HepG2 (cell line): ENCODE data around the gene BCAS1. TPM values are rescaled to one million over a fixed set of nuclear protein-coding genes. Genes with fewer than 3 reads are reported as not detected.

Source experiments
- ATAC-seq: fragments of 200-7000 bp; cut with Tn5 transposase; 3 replicates; pipeline ENCODE4 v1.9.1; 2020; ENCODE audit warnings: mild to moderate bottlenecking, moderate library complexity
- BruUV-seq: library from RNA; stranded (reverse); fragments of 400-500 nt; replicated peaks from 2 replicates; lab custom pipeline; 2021; lab: Mats Ljungman, UMichigan
- CTCF ChIA-PET: fragments of 300-600 bp; formaldehyde crosslinking; extraction: SDS; loops from one replicate; lab custom pipeline; 2021; ENCODE audit warnings: low total read pairs, inconsistent platforms, low intra/inter-chr PET ratio; lab: Yijun Ruan, JAX
- POLR2A ChIA-PET: fragments of 350-600 bp; sonication (Branson Sonifier 250); formaldehyde crosslinking; loops from one replicate; lab custom pipeline; 2020; ENCODE audit warnings: antibody characterized with exemption, inconsistent platforms; lab: Yijun Ruan, JAX
- DNase-seq: peaks from one replicate; pipeline ENCODE4 v3.0.0-alpha.2; 2015; ENCODE audit warnings: low spot score
- FAIRE-seq: peaks from 3 replicates; lab custom pipeline; 2011; peaks lifted over from hg19 to GRCh38; lab: Jason Lieb, UNC
- H2AFZ ChIP-seq: one replicate; pipeline ENCODE4 v1.6.1; 2011; ENCODE audit warnings: low read length, inconsistent platforms
- H3K27ac ChIP-seq: fragments of 300-600 bp; 3 replicates; pipeline ENCODE4 v1.8.0; 2011; ENCODE audit warnings: mixed run types, mild to moderate bottlenecking, mixed read lengths, low read length, inconsistent platforms; ENCODE audit not compliant: insufficient read depth; ENCODE audit errors: extremely low read length
- H3K27me3 ChIP-seq, 2 experiments: fragments of 200-600 bp in 1 of 2; 2 replicates in 1 of 2; 3 replicates in 1 of 2; pipeline versions ENCODE4 v1.6.0 to v1.8.0; 2011; ENCODE audit warnings: low read length in 2 of 2, mild to moderate bottlenecking in 2 of 2, moderate library complexity in 2 of 2, inconsistent platforms in 1 of 2; ENCODE audit not compliant: insufficient read depth in 2 of 2, control insufficient read depth in 1 of 2
- H3K36me3 ChIP-seq, 2 experiments: fragments of 200-600 bp in 1 of 2; replicated peaks in 1 of 2; 2 replicates in 1 of 2; 3 replicates in 1 of 2; pipeline versions ENCODE4 v1.5.1 to v1.8.0; 2011; ENCODE audit warnings: low read length in 2 of 2, inconsistent platforms in 1 of 2; ENCODE audit not compliant: insufficient read depth in 2 of 2, control insufficient read depth in 1 of 2
- H3K4me1 ChIP-seq: 2 replicates; pipeline ENCODE4 v1.5.1; 2012; ENCODE audit warnings: low read length, inconsistent platforms; ENCODE audit not compliant: insufficient read depth
- H3K4me2 ChIP-seq: 2 replicates; pipeline ENCODE4 v1.6.0; 2011; ENCODE audit warnings: low read depth, low read length, inconsistent platforms
- H3K4me3 ChIP-seq, 3 experiments: fragments of 200-600 bp in 1 of 3; sonication (generic), shearing (Covaris generic) in 1 of 3; replicated peaks in 1 of 3; 2 replicates each; pipeline ENCODE4 v1.5.1; 2011 to 2016; ENCODE audit warnings: low read length in 3 of 3, inconsistent platforms in 2 of 3, low read depth in 2 of 3, mild to moderate bottlenecking in 2 of 3, control low read depth in 1 of 3, mixed read lengths in 1 of 3; ENCODE audit not compliant: insufficient read depth in 1 of 3
- H3K79me2 ChIP-seq: one replicate; pipeline ENCODE4 v1.6.1; 2011; ENCODE audit warnings: low read length, inconsistent platforms; ENCODE audit not compliant: insufficient read depth
- H3K9ac ChIP-seq: 2 replicates; pipeline ENCODE4 v1.6.0; 2011; ENCODE audit warnings: mild to moderate bottlenecking, low read depth, low read length, inconsistent platforms; ENCODE audit not compliant: insufficient read depth
- H3K9me3 ChIP-seq: 2 replicates; pipeline ENCODE4 v1.5.1; 2012; ENCODE audit warnings: mild to moderate bottlenecking, low read length
- H4K20me1 ChIP-seq: 2 replicates; pipeline ENCODE4 v1.6.0; 2011; ENCODE audit warnings: inconsistent platforms, mild to moderate bottlenecking, low read length, moderate library complexity; ENCODE audit not compliant: insufficient read depth
- E2F2 ChIP-seq: sonication (generic); formaldehyde crosslinking; IDR thresholded peaks from 2 replicates; pipeline ENCODE4 v1.4.0; 2020; ENCODE audit warnings: missing genetic modification reagents, borderline replicate concordance
- HOXA9 ChIP-seq: sonication (generic); formaldehyde crosslinking; IDR thresholded peaks from 2 replicates; pipeline ENCODE4 v1.8.1; 2022; ENCODE audit warnings: missing genetic modification reagents, mild to moderate bottlenecking, moderate library complexity, borderline replicate concordance
- IRF1 ChIP-seq: sonication (generic); formaldehyde crosslinking; IDR thresholded peaks from 2 replicates; pipeline ENCODE4 v1.4.0; 2020; ENCODE audit warnings: low read depth, mild to moderate bottlenecking, missing genetic modification reagents
- NONO ChIP-seq, 2 experiments: fragments of 450-650 bp in 1 of 2; sonication (generic) in 1 of 2; formaldehyde crosslinking in 1 of 2; IDR thresholded peaks in 1 of 2; conservative IDR thresholded peaks in 1 of 2; 2 replicates each; pipeline versions ENCODE4 v1.6.1 to v1.8.0; 2017 to 2022; ENCODE audit warnings: mild to moderate bottlenecking in 1 of 2, missing genetic modification reagents in 1 of 2, moderate library complexity in 1 of 2
- PRDM10 ChIP-seq: sonication (generic); formaldehyde crosslinking; IDR thresholded peaks from 2 replicates; pipeline ENCODE4 v1.4.0; 2020; ENCODE audit warnings: low read depth, missing genetic modification reagents
- RBM22 ChIP-seq: fragments of 200-400 bp; formaldehyde crosslinking; optimal IDR thresholded peaks from 2 replicates; pipeline ENCODE3; 2017; ENCODE audit warnings: mild to moderate bottlenecking, low read length, moderate library complexity
- SPEN ChIP-seq: sonication (generic); formaldehyde crosslinking; IDR thresholded peaks from 2 replicates; pipeline ENCODE4 v1.5.1; 2020; ENCODE audit warnings: low read depth, mild to moderate bottlenecking, missing genetic modification reagents
- ZFY ChIP-seq: sonication (generic); formaldehyde crosslinking; IDR thresholded peaks from 2 replicates; pipeline ENCODE4 v1.4.0; 2020; ENCODE audit warnings: missing genetic modification reagents
- ZFYVE20 ChIP-seq: sonication (generic); formaldehyde crosslinking; IDR thresholded peaks from 2 replicates; pipeline ENCODE4 v1.8.0; 2023; ENCODE audit warnings: low read depth, mild to moderate bottlenecking, moderate library complexity, missing genetic modification reagents, borderline replicate concordance
- ZNF746 ChIP-seq: sonication (generic); formaldehyde crosslinking; IDR thresholded peaks from 2 replicates; pipeline ENCODE4 v1.8.0; 2022; ENCODE audit warnings: mild to moderate bottlenecking, missing genetic modification reagents
- ZSCAN31 ChIP-seq: sonication (generic); formaldehyde crosslinking; IDR thresholded peaks from 2 replicates; pipeline ENCODE4 v1.5.0; 2020; ENCODE audit warnings: low read depth, mild to moderate bottlenecking, missing genetic modification reagents
- WGBS: methylation state at CpG from one replicate; pipeline ENCODE4 v1.1.6; 2017; ENCODE audit warnings: low lambda C conversion rate; 5-methylcytosine and 5-hydroxymethylcytosine counted together
- in situ Hi-C: cut with HindIII; loops from 2 replicates; pipeline ENCODE4 v1.10.0; 2017; ENCODE audit warnings: low pct_unique_long_range_greater_than_20kb; ENCODE audit not compliant: extremely low pct_ligation_motif_present
- intact Hi-C: fragments of 100-400 bp; cut with micrococcal nuclease; formaldehyde crosslinking; loops from one replicate; pipeline ENCODE4 v1.10.0; 2022; ENCODE audit not compliant: unreplicated experiment
- polyA plus RNA-seq, 8 experiments: library from polyadenylated mRNA; depleted of rRNA in 3 of 8; stranded (reverse) in 7 of 8; unstranded in 1 of 8; fragments of >200 nt; fragmentation: Illumina TruSeq in 4 of 8; extraction: Trizol in 4 of 8; gene quantifications; 2 replicates each; pipeline versions ENCODE4 v1.2.1 to v1.2.3, GENCODE V29; 2011 to 2016; ENCODE audit warnings: low read depth in 4 of 8, missing spikeins in 1 of 8, mixed read lengths in 1 of 8; ENCODE audit not compliant: insufficient read depth in 1 of 8
- total RNA-seq, 5 experiments: library from RNA; depleted of rRNA; stranded (reverse); fragments of >200 nt; fragmentation: Illumina TruSeq; extraction: Trizol; gene quantifications; 2 replicates each; pipeline ENCODE4 v1.2.3, GENCODE V29; 2016; ENCODE audit warnings: low read depth in 1 of 5

BCAS1 gene
- total and polyA plus RNA-seq, 2 of the 13 experiments (the other 11 are each of a cell fraction or from before 2014, with no cell fraction given), result 0.55 to 0.91 TPM

GRCh38 chr20:53896041-53896440, 174.4 kb downstream of the BCAS1 start:
- Histone ChIP-seq H3K27me3 (peaks cover 1 to 9% of the 10 kb centered on the region in 2 experiments; a peak in 1 of 5 replicates), H2AFZ (no peak overlapping the region), H3K9me3 (no peaks in the 10 kb centered on the region), H3K36me3 (no peaks in the 10 kb centered on the region), H3K4me1 (peaks cover 35% of the 10 kb centered on the region), H3K4me2 (no peak overlapping the region), H3K4me3 (no peak overlapping the region), H4K20me1 (no peaks in the 10 kb centered on the region), H3K9ac (no peak overlapping the region), H3K79me2 (no peaks in the 10 kb centered on the region), H3K27ac (no peak overlapping the region)
- 55% methylated on average over 7 of the region's 7 CpGs for WGBS
- in situ Hi-C loops, result no loop called here
- intact Hi-C loops, result no loop called here
- BruUV-seq, result no TSS peak
- ChIA-PET CTCF (no interaction called here), POLR2A (no interaction called here)
- TF ChIP-seq SPEN (no peak), PRDM10 (CRISPR knock-in tag) (no peak), RBM22 (no peak), ZFY (CRISPR knock-in tag) (no peak), ZSCAN31 (CRISPR knock-in tag) (no peak), E2F2 (CRISPR knock-in tag) (no peak), ZNF746 (CRISPR knock-in tag) (no peak), ZFYVE20 (CRISPR knock-in tag) (no peak), IRF1 (CRISPR knock-in tag) (no peak), HOXA9 (no peak), NONO (IDR thresholded peaks at IDR 0.05) (no peak), NONO (CRISPR knock-in tag; conservative IDR thresholded peaks at IDR 0.05) (no peak)
- FAIRE-seq (no peak), ATAC-seq (no peak), DNase-seq (no peak)
